GM10847 (cell line): ENCODE measurements around the gene ZBTB24.

Source experiments
- POLR2A ChIP-seq: IDR thresholded peaks from 2 replicates; pipeline ENCODE4 v1.6.1; 2011; ENCODE audit not compliant: insufficient read length; ENCODE audit errors: extremely low read depth

ZBTB24 gene

DNA sequence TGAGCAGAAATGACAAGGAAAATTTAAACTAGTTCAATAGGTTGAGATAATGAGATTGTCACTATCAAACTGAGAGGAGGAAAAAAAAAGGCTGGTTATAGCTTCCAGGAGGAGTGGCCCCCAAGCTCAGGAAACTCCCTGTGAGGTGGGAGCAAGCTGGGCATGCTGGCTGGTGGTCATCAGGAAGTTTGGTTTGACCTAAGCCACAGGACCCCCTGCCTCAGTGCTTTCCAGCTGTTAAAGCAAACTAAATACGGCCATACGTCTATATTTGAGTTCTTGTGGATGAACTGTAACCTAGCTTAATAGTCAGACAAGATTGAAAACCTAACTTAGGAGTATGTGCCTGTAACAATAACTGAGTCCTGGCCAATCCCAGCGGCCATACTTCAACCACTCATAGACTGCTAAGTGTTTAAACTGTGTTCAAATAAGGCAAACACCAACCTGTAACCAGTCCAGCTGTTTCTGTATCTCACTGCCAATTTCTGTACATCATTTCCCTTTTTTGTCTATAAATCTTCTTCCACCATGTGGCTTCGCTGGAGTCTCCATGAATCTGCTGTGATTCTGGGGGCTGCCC is 24.6 kb upstream of the ZBTB24 start:
- TF ChIP-seq POLR2A: no peak

DNA sequence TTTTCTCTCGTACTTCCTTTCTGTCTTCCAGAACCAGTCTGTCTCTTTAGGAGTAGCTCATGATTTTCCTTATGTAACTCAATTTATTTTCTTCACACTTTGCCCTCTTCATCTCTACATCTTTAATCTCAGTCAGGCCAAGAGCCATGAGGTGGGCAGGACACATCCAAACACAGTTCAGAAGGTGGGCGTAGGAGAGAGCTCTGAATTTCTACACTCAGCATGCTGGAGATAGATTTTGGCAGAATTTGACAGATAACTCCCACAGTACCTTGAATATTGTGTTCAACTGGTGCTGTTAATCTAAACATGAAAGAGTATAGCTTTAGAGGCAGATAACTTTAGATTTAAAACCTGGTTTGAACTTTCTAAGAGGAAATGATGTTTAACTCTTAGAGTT is 23.8 kb upstream of the ZBTB24 start:
- TF ChIP-seq POLR2A: no peak

DNA sequence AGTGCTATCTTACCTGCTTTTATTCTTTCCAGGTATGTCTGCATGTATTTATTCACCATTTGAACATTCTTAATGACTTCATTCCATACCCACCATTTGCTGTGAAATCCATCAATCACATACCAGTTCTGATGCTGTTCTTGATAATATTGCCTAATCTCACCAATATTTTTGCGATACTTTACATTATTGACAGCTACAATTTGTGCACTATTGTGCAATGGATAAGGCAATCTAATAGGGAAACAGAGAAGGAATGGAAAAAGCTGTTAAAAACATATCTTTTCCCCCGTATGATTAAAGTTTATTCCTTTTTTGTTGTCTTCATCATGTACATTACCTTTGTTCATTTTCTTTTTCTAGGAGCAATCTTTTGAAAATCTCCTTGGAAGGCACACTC is 23.3 kb upstream of the ZBTB24 start:
- no peak for TF ChIP-seq POLR2A

DNA sequence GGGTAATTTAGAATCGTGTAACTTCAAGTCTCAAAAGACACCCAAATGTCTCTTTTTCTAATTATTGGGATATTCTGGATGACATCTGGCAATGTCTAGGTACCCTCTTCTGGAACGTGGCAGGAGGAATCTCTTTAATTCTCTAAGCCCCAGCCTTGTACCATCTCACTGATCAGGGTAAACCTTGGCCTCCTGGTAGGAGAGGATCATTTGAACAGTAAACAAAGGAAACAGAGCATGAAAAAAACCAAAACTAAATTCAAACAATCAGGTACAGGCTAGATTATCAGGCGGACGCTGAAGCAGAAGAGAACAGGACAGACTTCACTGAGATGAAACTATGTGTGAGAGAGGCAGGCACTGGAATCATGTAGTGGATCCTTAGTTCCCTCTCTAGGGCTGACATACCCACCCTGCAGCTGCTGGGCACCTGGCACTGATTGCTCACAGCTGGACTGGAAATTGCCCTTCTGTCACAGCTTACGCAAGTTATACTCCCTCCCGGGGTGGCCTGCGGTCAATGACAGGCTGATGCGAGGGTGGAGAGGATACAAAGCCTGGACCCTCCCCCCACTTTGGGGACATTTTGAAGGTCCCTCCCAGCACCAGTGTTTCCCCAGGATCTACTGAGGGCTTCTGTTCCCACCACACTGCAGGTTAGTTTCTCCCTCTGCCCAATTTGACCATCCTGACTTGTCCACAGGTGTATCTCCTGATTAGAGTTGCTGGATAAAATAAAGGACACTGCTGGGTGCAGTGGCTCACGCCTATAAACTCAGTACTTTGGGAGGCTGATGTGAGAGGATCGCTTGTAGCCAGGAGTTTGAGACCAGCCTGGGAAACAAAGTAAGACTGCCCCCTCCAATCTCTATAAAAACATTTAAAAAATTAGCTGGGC is 20.6 kb upstream of the ZBTB24 start:
- TF ChIP-seq POLR2A: no peak

GRCh38 chr6:109498936-109499335 is 15.9 kb upstream of the ZBTB24 start:
- TF ChIP-seq POLR2A: no peak

DNA sequence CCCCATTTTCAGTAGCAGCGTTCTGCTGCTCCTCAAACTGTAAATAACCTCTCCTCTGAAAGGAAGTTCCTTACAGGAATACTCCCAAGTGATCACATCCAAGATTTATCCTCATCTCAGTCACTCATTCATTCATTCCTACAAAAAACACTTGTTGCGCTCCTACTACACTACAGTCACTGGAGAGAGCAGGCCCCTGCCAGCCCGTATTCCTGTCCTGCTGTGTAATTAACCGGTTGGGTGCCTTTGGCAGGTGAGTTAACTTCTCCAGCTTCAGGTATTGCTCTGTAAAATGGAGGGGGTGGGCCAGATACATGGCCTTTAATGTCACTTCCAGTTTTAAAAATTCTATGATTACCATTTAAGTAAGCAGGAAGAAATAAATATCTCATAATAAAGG is 15.0 kb upstream of the ZBTB24 start:
- TF ChIP-seq POLR2A: no peak

DNA sequence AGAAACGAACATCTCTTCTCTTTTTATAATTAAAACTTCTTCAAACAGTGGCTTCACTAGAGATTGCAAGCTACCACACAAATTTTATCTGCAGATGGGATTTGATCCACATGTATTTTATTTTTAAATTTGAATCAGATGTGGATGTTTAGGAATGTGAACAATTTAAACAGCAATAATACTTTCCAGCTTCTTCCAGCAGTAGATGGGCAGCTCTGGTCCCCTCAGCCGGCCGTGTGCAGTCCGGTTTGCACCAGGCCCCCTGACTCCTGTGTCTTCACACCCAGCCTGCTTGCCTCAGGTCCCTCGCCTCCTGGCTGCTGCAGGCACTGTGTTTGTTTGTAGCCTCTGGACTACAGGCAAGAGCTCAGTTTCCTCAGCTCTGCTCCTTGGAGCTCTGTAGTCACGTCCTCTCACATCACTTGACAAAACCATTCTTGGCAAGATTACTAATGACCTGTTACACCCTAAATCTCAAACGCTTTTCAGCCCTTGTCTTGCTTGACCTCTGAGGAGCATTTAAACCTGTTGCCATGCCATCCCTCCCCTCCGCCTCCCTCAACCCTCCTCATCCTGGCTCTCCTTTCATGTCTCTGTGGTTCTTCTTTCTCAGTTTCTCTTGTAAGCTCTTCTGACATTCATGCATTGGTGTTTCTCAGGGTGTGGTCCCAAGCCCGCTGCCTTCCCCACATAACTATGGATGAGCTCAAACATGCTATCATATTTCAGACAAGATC is 13.2 kb upstream of the ZBTB24 start:
- no peak for TF ChIP-seq POLR2A

- TF ChIP-seq POLR2A: no peak
Observed at GRCh38 chr6:109493865-109494264, 10.8 kb upstream of the ZBTB24 start.

GRCh38 chr6:109491207-109491938 is 8.4 kb upstream of the ZBTB24 start:
- TF ChIP-seq POLR2A: no peak

GRCh38 chr6:109490713-109491112 is 7.7 kb upstream of the ZBTB24 start:
- TF ChIP-seq POLR2A: no peak

DNA sequence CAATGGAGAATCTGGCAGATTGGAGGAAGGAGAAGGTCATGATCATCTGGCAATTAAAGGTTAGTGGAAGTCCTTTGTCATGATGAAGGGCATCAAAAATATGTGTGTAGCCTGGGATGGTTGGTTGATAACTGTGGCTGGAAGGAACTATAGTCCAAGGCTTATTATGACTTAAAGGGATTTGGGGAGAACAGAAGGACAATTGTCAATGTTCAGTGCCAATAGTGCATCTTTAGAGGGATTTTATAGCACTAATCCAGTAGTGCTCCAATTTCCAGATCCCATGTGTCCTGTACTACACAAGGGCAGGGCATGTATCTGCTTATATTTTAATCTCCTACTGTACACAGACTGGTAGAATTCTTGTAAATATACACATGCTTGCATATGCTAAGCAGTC is 5.0 kb upstream of the ZBTB24 start:
- no peak for TF ChIP-seq POLR2A

- no peak for TF ChIP-seq POLR2A
Observed at GRCh38 chr6:109486068-109486467, 3.0 kb upstream of the ZBTB24 start.

DNA sequence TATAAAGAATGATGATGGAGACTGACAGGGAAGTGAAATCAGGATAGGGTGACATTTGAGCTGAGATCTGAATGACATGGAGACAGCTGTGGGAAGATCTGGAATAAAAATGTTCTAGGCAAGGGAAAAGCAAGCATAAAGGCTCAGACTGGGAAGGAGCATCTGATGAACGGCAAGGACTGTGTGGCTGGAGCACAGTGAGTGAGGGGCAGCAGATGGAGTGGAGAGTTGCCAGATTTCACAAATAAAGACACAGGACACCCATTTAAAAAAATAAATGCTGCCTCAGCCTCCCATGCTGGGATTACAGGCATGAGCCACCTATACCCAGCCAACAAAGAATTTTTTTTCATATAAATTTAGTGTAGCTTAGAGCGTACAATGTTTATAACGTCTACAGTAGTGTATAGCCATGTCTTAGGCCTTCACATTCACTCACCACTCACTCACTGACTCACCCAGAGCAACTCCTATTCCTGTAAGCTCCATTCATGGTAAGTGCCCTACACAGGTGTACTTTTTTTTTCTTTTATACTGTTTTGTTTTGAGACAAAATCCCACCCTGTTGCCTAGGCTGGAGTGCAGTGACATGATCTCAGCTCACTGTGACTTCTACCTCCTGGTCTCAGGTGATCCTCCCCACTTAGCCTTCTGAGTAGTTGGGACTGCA is 2.4 kb upstream of the ZBTB24 start:
- TF ChIP-seq POLR2A: no peak

GRCh38 chr6:109484122-109484521 is 1.1 kb upstream of the ZBTB24 start:
- TF ChIP-seq POLR2A: no peak

DNA sequence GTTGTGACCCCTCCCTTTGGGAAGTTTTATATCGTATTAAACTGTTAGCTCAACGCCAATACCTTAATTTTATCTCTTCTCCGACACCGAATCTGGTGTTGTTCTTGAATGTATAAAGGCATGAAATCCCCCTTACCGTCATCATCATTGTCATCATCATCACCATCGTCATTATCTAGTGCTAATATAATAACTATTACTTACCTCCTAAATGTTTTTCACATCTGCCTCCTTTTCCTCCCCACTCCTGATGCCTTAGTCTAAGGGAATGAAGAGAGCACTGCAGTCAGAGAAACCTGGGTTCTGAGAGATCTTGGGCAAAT is 677 bp upstream of the ZBTB24 start:
- no peak for TF ChIP-seq POLR2A
